Motor neuron (in vitro differentiated cells): ENCODE data around the gene CASP10. TPM values are rescaled to one million over a fixed set of nuclear protein-coding genes. Genes with fewer than 3 reads are reported as not detected.

Source experiments
- ATAC-seq, 8 experiments: fragments of 200-7000 bp; cut with Tn5 transposase; replicated peaks in 6 of 8; 2 replicates each; pipeline ENCODE4 v1.8.0; 2021; ENCODE audit warnings: mild to moderate bottlenecking in 8 of 8, moderate library complexity in 8 of 8
- H3K27ac ChIP-seq, 2 donors: fragments of 250-450 bp; sonication (Bioruptor Pico); 2 replicates each; pipeline ENCODE4 v1.9.0; 2021; ENCODE audit warnings: antibody characterized with exemption in 2 of 2, mild to moderate bottlenecking in 2 of 2, moderate library complexity in 1 of 2
- H3K4me1 ChIP-seq, 2 donors: fragments of 250-450 bp; sonication (Bioruptor Pico); replicated peaks in 1 of 2; 2 replicates each; pipeline ENCODE4 v1.6.1; 2021; ENCODE audit warnings: antibody characterized with exemption in 2 of 2, mild to moderate bottlenecking in 2 of 2, moderate library complexity in 1 of 2
- H3K4me3 ChIP-seq, 5 donors: fragments of 250-450 bp; sonication (Bioruptor Pico); 2 replicates each; pipeline ENCODE4 v1.9.0; 2021; ENCODE audit warnings: antibody characterized with exemption in 5 of 5, mild to moderate bottlenecking in 5 of 5, moderate library complexity in 4 of 5
- WGBS, 10 experiments: fragments of 450-650 bp; shearing (Covaris generic); methylation state at CpG; one replicate each; pipeline ENCODE4 v1.0.0; 2022; 5-methylcytosine and 5-hydroxymethylcytosine counted together
- in situ Hi-C, 9 experiments: fragments of 400-800 bp; cut with MboI; loops; one replicate each; pipeline ENCODE4 v1.15.0; 2021; ENCODE audit warnings: low sequenced_read_pairs in 9 of 9, low pct_unique_long_range_greater_than_20kb in 2 of 9; ENCODE audit not compliant: unreplicated experiment in 9 of 9
- total RNA-seq, 8 experiments: library from RNA; unstranded; fragments of 300-600 nt; gene quantifications; 2 replicates each; pipeline versions ENCODE4 v1.2.3 to v1.2.4, GENCODE V29; 2022

The CASP10 gene
- total RNA-seq, 8 experiments from 2014 or later: 0.05 to 11.9 (median 0.58) TPM

DNA sequence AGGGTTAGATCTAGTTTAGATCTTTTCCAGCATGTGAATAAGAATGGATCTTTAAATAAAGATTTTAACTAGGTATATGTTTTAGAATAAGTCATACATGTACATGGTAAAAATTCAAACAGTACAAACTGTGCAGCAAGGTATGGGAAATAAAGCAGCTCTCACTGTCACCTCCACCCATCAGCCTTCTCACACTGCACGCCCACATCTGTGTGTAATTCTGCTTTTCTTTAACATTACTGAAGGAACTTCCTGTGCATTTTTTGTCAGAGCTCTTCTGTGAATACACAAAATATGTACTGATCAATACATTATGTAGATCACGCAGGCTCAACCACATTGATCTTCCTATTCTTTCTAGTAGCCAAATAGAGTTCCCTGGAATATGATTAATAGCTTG is 80.8 kb downstream of the CASP10 start:
- WGBS, 10 experiments: 57 to 100% (median 89%) methylated on average over 1 to 2 of the region's 2 CpGs; no CpG with 5 or more reads in 5 of the 10 experiments
- ATAC-seq: peak in 1 of 8 experiments; percentile 23
- in situ Hi-C loops: no loop called here

DNA sequence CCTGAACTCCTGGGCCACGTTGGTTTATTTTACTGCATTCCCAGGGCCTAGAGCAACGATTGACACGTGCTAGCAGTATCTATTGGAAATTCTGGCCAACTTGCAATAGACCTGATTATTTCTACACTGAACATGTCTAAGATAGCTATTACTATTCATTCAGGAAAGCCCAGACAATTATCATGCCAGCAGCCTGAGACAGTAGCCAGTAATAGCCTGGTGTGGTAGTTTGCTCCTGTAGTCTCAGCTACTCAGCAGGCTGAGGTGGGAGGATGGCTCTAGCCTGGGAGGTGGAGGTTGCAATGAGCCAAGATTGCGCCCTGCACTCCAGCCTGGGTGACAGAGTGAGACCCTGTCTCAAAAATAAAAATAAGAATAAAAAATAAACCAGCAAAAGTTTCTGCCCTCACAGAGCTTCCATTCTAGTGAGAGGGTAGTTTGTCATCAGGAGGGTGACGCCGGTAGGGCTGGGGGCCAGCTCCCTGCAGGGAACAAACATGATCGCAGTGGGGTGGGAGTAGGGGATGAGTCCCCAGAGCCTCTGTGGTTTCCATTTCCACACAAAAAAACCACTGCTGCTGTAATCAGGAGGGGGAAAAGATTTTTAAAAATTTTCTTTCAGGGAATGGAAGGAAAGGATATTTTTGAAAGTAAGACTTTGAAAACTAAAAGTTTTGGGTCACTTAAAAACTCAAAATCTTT is 81.7 kb downstream of the CASP10 start:
- Histone ChIP-seq H3K4me1 (no peaks in the 10 kb centered on the region), H3K4me3 (no peak overlapping the region), H3K27ac (no peak overlapping the region)
- ATAC-seq: no peak
- WGBS, 10 experiments: 77 to 97% (median 87%) methylated on average over 1 to 6 of the region's 7 CpGs; no CpG with 5 or more reads in 3 of the 10 experiments
- in situ Hi-C loops: no loop called here

More for the DNA sequence above, 80.8 kb downstream of the CASP10 start:
- Histone ChIP-seq H3K4me3 (no peak overlapping the region), H3K27ac (no peak overlapping the region), H3K4me1 (no peaks in the 10 kb centered on the region)

DNA sequence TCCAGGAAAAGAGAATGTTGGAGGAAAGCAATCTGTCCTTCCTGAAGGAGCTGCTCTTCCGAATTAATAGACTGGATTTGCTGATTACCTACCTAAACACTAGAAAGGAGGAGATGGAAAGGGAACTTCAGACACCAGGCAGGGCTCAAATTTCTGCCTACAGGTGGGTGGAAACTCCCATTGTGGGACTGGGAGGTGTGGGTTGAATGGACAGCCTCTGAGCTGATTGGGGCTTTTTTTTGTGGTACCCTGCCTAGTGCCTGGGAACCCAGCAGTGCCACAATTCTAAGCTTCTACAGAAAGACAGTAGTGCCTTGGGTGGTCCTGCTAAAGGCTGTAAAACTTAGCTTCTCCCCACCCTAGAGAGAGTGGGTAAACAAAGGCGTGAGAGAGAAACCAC is 83.7 kb downstream of the CASP10 start:
- H3K27ac ChIP-seq: no peak overlapping the region
- 80 to 100% (median 100%) methylated on average over 1 of the region's 2 CpGs; no CpG with 5 or more reads in 5 of the 10 experiments for WGBS, 10 experiments
- no peaks in the 10 kb centered on the region for H3K4me1 ChIP-seq
- in situ Hi-C loops: no loop called here
- ATAC-seq: no peak
- no peak overlapping the region for H3K4me3 ChIP-seq

DNA sequence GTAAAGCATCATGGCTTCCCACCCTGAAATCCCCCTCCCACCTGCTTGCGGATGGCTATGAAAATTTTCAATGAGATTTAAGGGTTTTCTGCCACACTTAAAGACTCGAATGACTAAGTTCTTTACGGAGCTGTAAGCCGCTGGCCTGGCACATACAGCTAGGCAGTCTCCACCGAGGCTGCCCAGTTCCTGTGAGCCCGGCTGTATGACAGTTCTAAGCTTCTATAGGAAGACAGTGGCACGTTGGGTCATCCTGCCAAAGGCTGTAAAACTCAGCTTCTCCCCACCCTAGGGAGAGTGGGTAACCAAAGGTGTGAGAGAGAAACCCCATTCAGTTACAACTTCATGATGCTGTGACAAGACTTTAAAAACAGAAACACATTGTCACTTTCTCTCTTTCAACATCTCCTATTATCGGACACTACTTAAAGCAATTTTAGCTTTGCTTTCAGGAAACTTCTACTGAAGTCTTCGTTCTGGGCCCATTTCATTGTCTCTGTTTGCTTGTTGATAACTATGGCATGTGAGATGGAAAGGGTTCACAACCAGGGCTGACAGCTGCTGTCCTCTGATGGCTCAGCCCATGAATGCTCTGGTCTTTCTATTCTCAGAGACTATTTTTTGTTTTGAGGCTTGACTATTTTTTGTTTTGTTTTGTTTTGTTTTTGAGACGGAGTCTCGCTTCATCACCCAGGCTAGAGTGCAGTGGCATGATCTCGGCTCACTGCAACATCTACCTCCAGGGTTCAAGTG is 84.5 kb downstream of the CASP10 start:
- 78 to 100% (median 84%) methylated on average over 1 to 12 of the region's 12 CpGs for WGBS, 10 experiments
- no peak for ATAC-seq
- in situ Hi-C loops: no loop called here
- no peak overlapping the region for H3K27ac ChIP-seq
- H3K4me3 ChIP-seq: no peak overlapping the region
- H3K4me1 ChIP-seq: no peaks in the 10 kb centered on the region

DNA sequence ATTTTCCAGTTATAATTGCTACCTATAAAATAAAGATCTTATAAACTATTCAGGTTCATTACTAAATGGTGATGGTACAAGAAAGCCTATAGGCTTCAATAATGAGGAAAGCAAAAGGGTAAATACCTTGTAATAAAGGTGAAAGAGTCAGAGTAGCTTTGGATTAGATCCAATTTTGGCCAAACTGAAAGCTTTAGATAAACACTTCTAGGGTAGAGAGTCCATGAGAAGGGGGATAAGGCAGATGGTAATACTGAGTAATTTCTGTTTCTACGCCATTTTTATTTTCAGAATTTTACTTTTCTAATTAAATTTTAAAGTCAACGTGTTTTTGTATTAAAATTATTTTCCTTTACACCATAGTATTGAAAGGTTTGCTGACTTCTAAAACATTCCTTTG is 86.8 kb downstream of the CASP10 start:
- in situ Hi-C loops: no loop called here
- no peaks in the 10 kb centered on the region for H3K4me1 ChIP-seq
- WGBS, 10 experiments: 72 to 92% (median 85%) methylated on average over 1 to 2 of the region's 2 CpGs

DNA sequence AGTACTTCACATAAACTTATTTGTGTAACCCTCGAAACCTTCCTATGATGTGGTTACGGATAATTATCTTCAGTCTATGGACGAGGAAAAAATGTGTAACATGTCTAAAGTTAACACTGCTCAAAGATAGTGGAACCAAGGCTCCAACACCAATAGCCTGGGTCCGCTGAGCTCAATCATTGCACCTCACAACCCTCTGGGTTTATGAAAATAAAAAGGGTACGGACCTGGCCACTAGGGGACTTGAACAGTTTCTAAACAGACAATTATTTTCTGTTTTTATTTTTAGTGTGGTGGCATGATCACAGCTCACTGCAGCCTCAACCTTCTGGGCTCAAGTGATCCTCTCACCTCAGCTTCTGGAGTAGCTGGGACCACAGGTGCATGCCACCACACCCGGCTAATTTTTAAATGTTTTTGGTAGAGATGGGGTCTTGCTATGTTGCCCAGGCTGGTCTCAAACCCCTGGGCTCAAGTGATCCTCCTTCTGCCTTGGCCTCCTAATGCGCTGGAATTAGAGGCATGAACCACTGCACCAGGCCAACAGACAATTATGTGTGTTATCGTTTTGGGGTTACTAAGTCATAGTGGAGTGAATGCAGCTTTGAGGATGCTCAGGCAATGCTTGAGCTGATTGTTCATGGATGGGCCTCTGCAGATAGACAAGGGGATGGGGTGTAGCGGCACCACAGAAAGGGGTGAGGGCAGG is 87.5 kb downstream of the CASP10 start:
- 83 to 100% (median 93%) methylated on average over 2 to 7 of the region's 9 CpGs for WGBS, 10 experiments
- Histone ChIP-seq H3K4me1 (no peaks in the 10 kb centered on the region), H3K27ac (no peak overlapping the region), H3K4me3 (no peak overlapping the region)
- in situ Hi-C loops: no loop called here
- ATAC-seq: no peak

More for the DNA sequence above, 86.8 kb downstream of the CASP10 start:
- Histone ChIP-seq H3K4me3 (no peak overlapping the region), H3K27ac (no peak overlapping the region)
- ATAC-seq: no peak

DNA sequence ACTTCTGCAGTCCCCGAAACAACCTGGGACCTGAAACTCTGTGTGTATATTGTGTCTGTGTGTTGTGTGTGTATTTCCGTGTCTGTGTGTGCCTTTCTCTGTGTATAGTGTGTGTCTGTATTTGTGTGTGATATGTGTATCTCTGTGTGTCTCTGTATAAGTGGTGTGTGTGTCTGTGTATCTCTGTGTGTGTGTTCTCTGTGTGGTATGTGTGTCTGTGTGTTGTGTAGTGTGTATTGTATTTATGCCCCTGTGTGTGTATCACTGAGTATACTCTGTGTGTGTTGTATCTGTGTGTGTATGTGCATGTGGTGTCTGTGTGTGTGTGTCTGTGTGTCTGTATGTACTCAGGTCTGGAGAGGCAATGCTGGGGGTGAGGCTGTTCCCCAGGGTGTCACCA is 89.0 kb downstream of the CASP10 start:
- in situ Hi-C loops: no loop called here
- WGBS, 10 experiments: 71% methylated on average over 1 of the region's 2 CpGs; no CpG with 5 or more reads in 9 of the 10 experiments
- no peak for ATAC-seq
- no peak overlapping the region for H3K4me3 ChIP-seq
- H3K27ac ChIP-seq: no peak overlapping the region
- no peaks in the 10 kb centered on the region for H3K4me1 ChIP-seq

DNA sequence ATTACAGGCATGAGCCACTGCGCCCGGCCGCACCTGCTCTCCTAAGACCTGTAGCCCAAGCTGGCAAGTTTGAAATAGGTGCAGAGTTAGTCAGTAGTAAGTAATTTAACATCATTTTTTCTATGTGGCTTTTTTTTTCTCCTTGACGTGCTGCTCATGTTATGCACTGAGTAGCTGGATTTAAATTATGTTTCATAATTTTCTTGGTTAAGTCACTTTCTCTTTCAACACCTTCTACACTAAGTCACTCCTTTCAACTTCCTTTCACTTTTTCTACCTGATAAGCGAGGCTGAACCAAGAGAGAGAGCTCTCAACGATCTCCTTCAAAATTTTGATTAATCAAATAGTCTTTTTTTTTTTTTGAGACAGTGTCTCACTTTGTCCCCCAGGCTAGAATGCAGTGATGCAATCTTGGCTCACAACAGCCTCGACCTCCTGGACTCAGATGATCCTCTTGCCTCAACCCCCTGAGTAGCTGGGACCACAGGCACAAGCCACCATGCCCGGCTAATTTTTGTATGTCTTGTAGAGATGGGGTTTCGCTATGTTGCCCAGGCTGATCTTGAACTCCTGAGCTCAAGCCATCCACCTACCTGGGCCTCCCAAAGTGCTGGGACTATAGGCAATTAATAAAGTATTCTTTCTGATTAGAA is 90.5 kb downstream of the CASP10 start:
- 66 to 98% (median 87%) methylated on average over 1 to 9 of the region's 9 CpGs; no CpG with 5 or more reads in 1 of the 10 experiments for WGBS, 10 experiments
- Histone ChIP-seq H3K4me3 (no peak overlapping the region), H3K27ac (no peak overlapping the region), H3K4me1 (no peaks in the 10 kb centered on the region)
- no peak for ATAC-seq
- in situ Hi-C loops: no loop called here

DNA sequence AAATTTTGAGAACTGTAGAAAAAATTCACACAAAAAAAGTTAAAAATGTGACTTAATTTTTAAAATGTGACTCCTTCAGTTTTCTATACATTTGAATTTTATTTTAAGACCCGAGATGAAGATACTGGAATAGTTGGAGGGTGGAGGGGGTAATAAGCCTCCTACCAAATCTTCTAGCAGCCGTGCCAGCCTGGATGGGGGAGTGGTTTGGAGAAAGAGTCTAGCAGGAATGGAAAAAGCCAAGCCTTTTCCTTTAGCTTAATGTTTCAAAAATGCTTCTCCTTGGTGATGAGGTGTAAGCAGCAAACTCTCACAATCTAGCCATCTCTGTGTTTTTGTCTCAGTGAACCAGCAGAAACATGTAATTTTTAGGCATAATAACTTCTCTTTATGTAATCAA is 92.1 kb downstream of the CASP10 start:
- no peak overlapping the region for H3K27ac ChIP-seq
- H3K4me3 ChIP-seq: no peak overlapping the region
- in situ Hi-C loops: no loop called here
- no peaks in the 10 kb centered on the region for H3K4me1 ChIP-seq
- 60 to 100% (median 82%) methylated on average over 1 to 2 of the region's 2 CpGs; no CpG with 5 or more reads in 1 of the 10 experiments for WGBS, 10 experiments
- no peak for ATAC-seq

DNA sequence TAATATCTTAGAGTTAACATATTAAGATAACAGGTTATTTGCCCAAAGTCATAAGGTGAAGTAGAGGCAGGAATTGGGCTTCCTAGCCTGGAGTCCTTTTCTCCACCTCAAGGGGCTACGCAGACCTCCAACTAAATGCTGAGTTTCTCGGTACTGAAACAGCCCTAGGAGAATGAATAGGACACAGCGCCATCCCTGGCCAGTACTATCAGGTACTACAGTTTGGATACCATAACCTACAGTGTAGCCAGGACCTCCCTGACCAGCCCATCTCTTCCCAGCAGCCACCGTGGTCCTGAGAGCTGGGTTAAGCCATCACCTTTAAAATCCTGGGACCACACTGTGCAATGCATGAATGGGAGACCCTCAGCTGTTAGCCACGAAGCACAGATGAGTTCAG is 93.0 kb downstream of the CASP10 start:
- Histone ChIP-seq H3K27ac (no peak overlapping the region), H3K4me1 (no peaks in the 10 kb centered on the region), H3K4me3 (no peak overlapping the region)
- 20 to 95% (median 87%) methylated on average over 1 to 4 of the region's 5 CpGs; no CpG with 5 or more reads in 4 of the 10 experiments for WGBS, 10 experiments
- in situ Hi-C loops: no loop called here
- ATAC-seq: no peak

DNA sequence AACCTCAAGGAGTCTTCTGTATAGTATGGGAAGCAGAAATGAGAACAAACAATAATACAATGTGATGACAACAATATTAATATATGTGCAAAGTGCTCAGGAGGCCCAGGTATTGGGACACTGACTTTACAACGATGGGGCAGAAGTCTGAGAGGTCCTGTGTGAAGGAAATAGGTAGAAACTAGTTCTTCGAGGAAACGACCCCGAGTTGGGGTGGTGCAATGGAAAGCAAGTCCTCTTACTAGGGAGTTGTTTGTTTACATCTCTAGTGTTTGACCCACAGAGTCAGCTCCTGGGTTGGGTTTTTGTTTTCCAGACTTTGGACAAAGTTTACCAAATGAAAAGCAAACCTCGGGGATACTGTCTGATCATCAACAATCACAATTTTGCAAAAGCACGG is 93.6 kb downstream of the CASP10 start:
- Histone ChIP-seq H3K4me1 (no peaks in the 10 kb centered on the region), H3K4me3 (no peak overlapping the region), H3K27ac (no peak overlapping the region)
- no peak for ATAC-seq
- WGBS, 10 experiments: 70 to 100% (median 87%) methylated on average over 2 to 6 of the region's 6 CpGs
- in situ Hi-C loops: no loop called here
